Bronchial epithelial cell (primary cell): ENCODE results near the gene GLT8D2. TPM values are rescaled to one million over a fixed set of nuclear protein-coding genes. Genes with fewer than 3 reads are reported as not detected.
A peak's percentile ranks its signal among the peaks of the same experiment; 100 is the strongest.
"Not testable (repeated sequence)": the region's sequence is repeated elsewhere in the genome, so short reads cannot be mapped to it uniquely, and the experiment has no call there.

ENCODE experiments used
- DNase-seq: peaks from one replicate; pipeline ENCODE4 v3.0.0-alpha.2; 2010; ENCODE audit warnings: low read depth
- FAIRE-seq: peaks from 2 replicates; lab custom pipeline; 2011; peaks lifted over from hg19 to GRCh38; lab: Jason Lieb, UNC
- H3K27me3 ChIP-seq: 2 replicates; pipeline ENCODE4 v1.5.1; 2011; ENCODE audit warnings: low read length; ENCODE audit not compliant: control insufficient read depth, insufficient read depth
- H3K36me3 ChIP-seq: 2 replicates; pipeline ENCODE4 v1.5.1; 2011; ENCODE audit warnings: low read length; ENCODE audit not compliant: control insufficient read depth, insufficient read depth
- H3K4me3 ChIP-seq: 2 replicates; pipeline ENCODE4 v1.5.1; 2011; ENCODE audit warnings: mild to moderate bottlenecking, low read depth, low read length, control low read depth
- total RNA-seq: library from RNA; depleted of rRNA; stranded (reverse); fragments of >200 nt; gene quantifications from 2 replicates; pipeline ENCODE4 v1.2.1, GENCODE V29; 2014
- TF ChIP-seq, protein P1 (sequence below): IDR thresholded peaks from 2 replicates; pipeline ENCODE4 v1.5.1; 2011; ENCODE audit warnings: mild to moderate bottlenecking, moderate library complexity, low read length, control low read depth, inconsistent platforms; ENCODE audit not compliant: insufficient read depth, severe bottlenecking

Gene GLT8D2
- total RNA-seq, 1 donor from 2014 or later, result 1.3 TPM

- TF ChIP-seq, protein P1, sequence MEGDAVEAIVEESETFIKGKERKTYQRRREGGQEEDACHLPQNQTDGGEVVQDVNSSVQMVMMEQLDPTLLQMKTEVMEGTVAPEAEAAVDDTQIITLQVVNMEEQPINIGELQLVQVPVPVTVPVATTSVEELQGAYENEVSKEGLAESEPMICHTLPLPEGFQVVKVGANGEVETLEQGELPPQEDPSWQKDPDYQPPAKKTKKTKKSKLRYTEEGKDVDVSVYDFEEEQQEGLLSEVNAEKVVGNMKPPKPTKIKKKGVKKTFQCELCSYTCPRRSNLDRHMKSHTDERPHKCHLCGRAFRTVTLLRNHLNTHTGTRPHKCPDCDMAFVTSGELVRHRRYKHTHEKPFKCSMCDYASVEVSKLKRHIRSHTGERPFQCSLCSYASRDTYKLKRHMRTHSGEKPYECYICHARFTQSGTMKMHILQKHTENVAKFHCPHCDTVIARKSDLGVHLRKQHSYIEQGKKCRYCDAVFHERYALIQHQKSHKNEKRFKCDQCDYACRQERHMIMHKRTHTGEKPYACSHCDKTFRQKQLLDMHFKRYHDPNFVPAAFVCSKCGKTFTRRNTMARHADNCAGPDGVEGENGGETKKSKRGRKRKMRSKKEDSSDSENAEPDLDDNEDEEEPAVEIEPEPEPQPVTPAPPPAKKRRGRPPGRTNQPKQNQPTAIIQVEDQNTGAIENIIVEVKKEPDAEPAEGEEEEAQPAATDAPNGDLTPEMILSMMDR, result no peak
- H3K27me3 ChIP-seq, result no peaks in the 10 kb centered on the region
- no peaks in the 10 kb centered on the region for H3K36me3 ChIP-seq
- FAIRE-seq (no peak), DNase-seq (no peak)
- no peak overlapping the region for H3K4me3 ChIP-seq
These were observed 7.4 kb downstream of the GLT8D2 start for GRCh38 chr12:104042580-104042979.

DNA sequence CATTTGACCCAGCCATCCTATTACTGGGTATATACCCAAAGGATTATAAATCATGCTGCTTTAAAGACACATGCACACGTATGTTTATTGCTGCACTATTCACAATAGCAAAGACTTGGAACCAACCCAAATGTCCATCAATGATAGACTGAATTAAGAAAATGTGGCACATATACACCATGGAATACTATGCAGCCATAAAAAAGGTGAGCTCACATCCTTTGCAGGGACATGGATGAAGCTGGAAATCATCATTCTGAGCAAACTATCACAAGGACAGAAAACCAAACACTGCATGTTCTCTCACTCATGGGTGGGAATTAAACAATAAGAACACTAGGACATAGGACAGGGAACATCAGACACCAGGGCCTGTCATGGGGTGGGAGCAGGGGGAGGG, 10.2 kb downstream of the GLT8D2 start:
- FAIRE-seq, H3K36me3 ChIP-seq, H3K27me3 ChIP-seq, DNase-seq, H3K4me3 ChIP-seq: not testable (repeated sequence)

DNA sequence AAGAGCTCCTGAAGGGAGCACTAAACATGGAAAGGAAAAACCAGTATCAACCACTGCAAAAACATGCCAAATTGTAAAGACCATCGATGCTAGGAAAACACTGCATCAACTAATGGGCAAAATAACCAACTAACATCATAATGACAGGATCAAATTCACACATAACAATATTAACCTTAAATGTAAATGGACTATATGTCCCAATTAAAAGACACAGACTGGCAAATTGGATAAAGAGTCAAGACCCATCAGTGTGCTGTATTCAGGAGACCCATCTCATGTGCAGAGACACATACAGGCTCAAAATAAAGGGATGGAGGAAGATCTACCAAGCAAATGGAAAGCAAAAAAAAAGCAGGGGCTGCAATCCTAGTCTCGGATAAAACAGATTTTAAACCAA, 13.8 kb downstream of the GLT8D2 start:
- FAIRE-seq, DNase-seq, H3K4me3 ChIP-seq, H3K36me3 ChIP-seq, H3K27me3 ChIP-seq: not testable (repeated sequence)

DNA sequence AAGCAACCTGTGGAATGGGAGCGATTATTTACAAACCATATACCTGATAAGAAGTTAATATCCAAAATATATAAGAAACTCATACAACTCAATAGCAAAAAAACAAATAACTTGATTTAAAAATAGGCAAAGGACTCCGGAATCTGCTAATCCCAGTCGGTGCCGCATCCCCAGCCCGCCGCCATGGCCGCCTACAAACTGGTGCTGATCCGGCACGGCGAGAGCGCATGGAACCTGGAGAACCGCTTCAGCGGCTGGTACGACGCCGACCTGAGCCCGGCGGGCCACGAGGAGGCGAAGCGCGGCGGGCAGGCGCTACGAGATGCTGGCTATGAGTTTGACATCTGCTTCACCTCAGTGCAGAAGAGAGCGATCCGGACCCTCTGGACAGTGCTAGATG, 19.4 kb downstream of the GLT8D2 start:
- not testable (repeated sequence) for H3K36me3 ChIP-seq, FAIRE-seq, H3K4me3 ChIP-seq, DNase-seq, H3K27me3 ChIP-seq

- TF ChIP-seq, protein P1, result no peak
- Histone ChIP-seq H3K27me3 (no peaks in the 10 kb centered on the region), H3K36me3 (no peaks in the 10 kb centered on the region), H3K4me3 (no peak overlapping the region)
- no peak for FAIRE-seq
- DNase-seq, result no peak
These were observed 23.0 kb downstream of the GLT8D2 start for GRCh38 chr12:104026841-104027599.

DNA sequence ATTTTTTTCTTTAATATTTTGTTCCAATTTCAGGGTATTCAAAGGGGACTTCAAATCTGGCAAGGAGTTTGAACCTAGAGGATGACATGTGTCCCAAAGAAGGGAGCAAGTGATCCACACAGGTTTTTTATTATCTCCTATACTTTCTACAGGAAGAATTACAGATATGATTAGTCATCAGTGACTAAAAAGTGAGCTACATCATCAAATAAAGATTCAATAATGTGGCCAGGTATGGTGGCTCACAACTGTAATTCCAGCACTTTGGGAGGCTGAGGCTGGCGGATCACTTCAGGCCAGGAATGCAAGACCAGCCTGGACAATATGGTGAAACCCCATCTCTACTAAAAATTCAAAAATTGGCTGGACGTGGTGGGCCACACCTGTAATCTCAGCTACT, 24.2 kb downstream of the GLT8D2 start:
- TF ChIP-seq, protein P1, result no peak
- DNase-seq, result peak; percentile 72
- Histone ChIP-seq H3K4me3 (no peak overlapping the region), H3K36me3 (no peaks in the 10 kb centered on the region), H3K27me3 (no peaks in the 10 kb centered on the region)
- no peak for FAIRE-seq

GRCh38 chr12:104024348-104024747, 25.6 kb downstream of the GLT8D2 start:
- TF ChIP-seq, protein P1, result no peak
- no peak for FAIRE-seq
- no peak for DNase-seq
- Histone ChIP-seq H3K4me3 (no peak overlapping the region), H3K36me3 (no peaks in the 10 kb centered on the region), H3K27me3 (no peaks in the 10 kb centered on the region)
